IPS-NIHi7 (cell line): ENCODE data around the gene SNED1.

Experiments used
- DNase-seq: peaks from one replicate; pipeline ENCODE4 v3.0.0; 2012; ENCODE audit warnings: mixed read lengths; ENCODE audit errors: extremely low spot score

Gene SNED1

DNA sequence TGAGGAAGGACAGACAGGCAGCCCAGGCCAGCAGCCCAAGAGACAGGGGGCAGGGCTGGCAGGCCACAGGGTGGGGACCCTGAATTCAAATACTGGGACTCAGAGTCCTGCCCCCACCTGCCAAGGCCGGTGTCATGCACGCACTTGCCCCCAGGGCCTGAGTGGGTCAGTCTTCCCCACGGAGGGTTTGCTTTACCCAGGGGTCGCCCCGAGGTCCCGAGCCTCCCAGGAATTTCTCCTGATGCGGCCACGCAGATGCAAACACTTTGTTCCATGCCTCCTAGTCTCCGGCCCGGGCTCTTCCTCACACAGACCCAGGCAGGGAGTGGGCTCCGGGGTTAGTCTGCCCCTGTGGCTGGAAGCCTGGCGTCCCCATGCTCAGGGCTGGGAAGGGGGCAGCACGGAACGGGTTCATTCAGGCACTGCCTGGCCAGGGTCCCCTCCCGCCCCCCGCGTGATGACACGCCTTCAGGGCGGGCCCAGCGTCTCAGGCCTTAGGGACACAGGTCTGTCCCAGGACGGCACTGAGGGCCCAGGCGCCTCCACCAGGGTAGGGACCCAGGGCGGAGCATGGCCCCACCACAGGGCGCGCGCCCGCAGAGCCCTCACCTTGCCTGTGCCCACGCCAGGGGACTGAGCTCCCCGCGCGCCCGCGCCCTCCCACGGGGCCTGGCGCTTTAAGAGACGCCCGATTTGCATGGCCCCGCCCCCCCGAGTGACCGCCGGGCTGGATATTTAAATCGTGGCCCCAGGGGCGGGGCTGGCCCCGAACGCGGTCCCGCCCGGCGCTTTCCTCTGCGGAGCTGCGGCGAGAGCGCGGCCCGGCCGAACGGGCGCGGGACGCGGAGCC is at the start of gene SNED1:
Gene SNED1, plus strand, starts transcription at position 763 of the 850 bp plus-strand sequence. CDS start 220 bp downstream, outside the sequence.
- DNase-seq, result peak; percentile 86

DNA sequence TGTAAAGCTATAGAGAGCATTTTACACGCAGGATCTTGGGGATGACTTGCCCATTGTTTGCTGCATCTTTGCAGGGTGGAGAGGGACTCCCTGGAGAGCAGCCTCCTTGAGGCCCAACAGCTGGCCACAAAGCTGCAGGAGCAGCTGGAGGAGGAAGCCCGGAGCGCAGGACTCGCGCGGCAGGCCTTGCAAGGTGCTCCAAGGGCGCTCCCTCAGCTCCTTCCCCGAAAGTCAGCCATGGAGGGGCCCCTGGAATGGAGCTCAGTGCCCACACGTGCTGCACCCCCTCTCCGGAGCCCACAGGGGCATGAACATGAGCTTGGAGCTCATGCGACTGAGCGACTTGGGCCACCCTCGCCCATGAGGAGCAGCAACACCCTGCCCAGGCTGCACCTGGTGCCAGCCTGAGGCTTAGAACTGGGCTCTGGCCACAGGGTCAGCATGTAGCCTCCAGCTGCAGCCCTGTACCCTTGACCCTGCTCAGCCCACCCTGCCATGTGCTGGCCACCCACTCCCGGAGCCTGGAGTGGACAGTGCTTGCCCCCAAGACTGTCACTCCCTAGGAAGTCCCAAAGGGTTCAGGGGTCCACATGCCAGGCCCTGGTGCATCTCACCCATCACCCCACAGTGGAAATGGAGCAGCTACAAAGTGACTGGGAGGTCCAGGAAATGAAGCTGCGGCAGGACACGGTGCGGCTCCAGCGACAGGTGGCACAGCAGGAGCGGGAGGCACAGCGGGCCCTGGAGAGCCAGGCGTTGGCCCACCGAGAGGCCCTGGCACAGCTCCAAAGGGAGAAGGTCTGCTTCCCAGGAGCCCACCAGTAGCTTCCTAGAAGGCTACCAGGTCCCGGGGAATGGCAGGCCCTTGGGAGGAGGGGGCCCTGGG is 49.3 kb upstream of the SNED1 start:
- DNase-seq, result no peak

DNA sequence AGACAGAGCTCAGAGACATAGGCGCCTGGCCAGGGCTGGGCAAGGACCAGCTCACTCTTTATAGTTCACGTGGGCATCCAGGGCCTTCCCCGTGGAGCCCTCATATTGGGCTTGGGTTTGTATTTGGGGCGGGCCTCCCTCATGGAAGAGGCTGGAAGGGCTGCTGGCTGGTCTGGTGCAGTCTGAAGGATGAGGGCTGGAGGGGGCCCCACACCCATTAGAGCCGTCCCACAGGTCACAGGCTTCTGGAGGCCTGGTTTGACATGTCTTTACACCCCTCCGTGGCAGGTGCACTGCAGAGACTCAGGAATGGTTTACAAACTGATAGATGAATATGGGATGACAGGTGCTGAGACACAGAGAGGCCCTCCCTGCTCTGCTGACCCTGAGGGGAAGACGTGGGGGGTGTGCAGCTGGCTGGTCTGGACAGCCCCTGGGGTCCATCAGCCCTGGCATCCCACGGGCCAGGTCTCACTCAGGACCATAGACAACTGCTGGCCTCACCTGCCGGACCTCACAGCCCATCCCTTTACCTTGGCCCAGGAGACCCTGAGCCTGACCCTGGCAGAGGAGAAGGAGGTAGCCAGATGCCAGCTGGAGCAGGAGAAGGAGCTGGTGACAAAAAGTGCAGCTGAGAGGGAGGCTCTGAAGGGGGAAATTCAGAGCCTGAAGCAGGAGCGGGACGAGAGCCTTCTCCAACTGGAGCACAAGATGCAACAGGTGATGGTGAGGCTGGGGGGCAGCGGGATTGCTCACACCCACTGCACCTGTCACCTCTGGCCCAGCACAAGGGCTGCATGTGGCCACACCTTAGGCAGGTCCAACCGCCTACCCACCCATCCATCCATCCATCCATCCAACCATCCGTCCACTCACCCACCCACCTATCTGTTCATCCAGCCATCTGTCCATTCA is 48.4 kb upstream of the SNED1 start:
- DNase-seq, result no peak

DNA sequence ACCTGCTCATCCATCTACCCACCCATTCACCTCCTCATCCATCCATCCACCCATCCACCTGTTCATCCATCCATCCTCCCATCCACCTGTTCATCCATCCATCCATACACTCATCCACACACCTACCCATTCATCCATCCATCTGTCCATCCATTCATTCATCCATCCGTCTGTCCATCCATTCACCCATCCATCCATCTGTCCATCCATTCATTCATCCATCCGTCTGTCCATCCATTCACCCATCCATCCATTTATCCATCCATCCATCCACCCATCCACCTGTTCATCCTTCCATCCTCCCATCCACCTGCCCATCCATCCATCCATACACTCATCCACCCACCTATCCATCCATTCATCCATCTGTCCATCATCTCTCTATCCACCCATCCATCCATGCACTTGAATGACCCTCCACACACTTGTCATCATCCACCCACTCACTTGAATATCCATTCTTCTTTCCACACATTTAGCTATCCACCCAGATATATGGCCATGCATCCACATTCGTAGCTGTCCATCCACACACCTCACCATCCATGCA is 47.3 kb upstream of the SNED1 start:
- DNase-seq, result no peak

DNA sequence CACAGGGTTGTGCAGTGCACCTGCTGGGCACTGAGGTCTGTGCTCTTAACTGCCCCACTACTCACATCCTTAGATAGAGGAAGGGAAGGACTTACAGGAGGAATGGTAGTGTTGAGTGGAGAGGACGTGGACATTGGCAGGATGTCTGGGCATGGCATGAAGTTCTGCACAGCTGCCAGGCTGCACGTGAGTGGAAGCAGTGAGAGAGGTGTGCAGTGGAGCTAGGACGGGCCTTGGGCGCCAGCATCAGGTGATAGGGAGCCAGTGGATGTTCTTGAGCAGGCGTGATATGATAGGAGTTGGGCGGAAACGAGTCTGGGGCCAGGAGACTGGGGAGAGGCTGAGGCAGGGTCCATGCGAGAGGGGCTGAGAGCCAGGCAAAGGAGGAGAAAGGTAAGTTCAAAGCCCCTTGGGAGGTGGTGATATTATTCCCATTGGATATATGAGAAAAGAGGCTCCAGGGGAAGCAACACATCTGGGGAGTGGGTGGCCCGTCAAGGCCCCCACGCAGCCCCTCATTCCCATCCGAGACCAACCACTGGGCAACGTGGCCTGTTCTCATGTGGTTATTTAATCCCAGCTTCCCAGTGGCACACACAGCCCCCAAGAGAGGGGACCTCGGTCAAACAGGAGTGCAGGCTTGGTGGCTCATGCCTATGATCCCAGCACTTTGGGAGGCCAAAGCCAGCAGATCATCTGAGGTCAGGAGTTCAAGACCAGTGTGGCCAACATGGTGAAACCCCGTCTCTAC is 45.7 kb upstream of the SNED1 start:
- no peak for DNase-seq

DNA sequence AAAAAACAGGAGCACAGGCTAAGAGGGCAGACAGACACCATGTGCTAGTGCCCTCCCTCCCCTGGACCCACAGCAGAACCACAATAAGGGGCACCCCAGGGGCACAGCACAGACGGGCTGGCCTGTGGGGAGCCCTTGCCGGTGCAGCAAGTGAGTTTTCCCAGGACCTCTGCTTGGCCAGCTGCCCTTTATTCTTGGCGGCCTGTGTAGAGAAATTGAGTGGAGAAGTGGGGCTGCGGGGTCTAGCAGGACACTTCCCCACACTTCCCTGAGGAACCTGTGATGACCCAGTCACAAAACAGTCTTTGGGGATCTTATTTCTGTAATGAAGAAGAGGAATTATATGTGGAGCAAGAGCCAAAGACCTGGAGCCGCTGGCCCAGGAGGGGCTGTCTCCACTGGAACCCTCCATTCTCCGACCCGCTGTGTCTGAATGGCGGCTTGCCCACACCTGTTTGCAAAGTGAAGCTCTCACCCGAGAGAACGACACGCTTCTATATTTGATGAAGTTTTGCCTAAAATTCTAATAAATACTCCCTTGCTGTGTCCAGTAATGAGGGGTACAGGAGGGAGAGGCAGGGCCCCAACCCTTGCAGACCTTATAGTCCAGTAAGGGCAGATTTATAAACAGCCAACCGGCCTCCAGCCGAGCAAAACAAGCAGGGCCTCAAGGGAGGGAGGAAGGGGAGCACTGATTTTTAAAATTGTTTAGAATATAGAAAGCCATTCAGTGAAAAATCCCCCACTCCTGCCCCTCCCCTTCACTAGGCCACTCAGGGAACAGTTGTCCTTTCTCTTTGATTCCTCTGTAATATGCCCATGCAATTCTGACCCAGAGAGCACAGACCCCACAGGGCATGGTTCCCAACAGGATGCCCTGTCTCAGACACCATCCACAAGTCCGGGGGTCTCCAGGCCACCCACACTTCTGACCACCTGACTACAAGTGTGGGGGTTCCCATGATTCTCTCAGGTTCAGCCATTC is 44.7 kb upstream of the SNED1 start:
- no peak for DNase-seq

DNA sequence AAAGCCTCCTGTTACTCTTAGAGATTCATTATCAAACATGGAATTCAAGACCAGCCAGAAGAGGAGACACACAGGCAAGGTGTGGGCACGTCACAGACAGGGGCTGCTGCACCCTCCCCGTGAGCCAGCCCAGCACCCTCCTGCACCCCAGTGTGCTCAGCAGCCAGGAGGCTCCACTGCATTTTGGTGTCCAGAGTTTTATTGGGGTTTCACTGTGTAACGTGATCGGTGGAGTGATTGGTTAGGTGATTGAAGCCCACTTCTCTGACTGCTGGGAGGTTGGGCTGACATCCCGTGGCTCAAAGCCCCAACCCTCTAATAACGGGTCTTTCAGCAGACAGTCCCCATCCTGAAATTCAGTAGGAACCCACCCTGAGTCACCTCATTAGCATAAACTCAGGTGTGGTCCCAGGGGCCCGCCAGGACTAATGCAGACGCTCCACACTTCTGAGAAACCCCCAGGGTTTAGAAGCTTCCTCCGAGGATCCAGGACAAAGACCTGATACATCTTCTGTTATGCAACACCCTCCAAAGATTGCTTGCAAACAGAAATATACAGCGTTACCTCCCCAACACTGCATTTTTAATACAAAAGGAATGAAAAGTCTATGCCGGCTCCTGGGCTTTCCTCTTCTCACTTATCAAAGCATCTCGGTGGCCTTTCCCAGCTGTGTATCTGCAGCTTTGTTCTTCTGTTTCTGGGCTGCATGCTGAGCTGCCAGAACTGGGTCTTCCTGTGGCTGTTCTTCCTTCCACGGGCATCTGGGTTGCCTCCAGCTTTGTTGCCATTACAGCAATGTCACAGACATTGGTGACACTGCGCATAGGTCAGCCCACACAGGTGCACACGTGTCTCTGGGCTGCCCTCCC is 43.7 kb upstream of the SNED1 start:
- DNase-seq, result no peak

DNA sequence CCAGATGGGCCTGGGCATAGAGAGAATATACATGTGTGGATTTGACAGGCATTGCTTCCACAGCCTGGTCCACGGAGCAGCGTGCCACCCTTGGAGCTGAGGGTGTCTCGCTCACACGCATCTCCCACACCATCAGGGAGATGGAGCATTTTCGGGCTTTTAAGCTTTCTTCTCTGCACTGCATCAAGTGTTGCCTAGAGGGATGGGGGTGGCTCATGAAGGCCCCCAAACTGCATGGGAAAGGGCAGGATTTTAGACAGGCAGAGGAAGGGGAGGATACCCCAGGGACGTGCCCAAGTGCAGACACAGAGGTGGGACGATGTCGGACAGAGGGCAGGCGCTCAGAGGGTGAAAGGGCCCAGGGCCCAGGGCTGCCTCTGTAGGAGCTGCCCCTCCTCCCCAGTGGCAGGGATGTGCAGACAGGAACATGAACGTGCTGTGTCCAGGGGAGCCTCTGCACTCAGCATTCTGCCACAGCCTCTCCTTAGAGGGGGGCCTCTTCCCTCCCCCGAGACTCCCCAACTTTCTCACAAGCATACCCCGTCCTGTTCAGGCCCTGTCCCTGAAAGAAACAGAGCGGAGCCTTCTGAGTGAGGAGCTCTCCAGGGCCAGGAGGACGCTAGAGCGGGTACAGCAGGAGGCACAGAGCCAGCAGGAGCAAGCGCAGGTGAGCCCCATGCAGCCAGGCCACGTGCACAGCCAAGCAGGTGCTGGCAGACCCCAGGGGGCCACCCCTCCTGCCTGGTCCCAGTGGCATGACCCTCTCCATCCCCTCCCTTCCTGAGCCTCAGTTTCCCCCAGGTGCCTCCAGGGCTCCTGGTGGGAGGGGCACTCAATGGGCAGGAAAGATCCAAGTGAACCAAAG is 42.9 kb upstream of the SNED1 start:
- DNase-seq, result no peak

DNA sequence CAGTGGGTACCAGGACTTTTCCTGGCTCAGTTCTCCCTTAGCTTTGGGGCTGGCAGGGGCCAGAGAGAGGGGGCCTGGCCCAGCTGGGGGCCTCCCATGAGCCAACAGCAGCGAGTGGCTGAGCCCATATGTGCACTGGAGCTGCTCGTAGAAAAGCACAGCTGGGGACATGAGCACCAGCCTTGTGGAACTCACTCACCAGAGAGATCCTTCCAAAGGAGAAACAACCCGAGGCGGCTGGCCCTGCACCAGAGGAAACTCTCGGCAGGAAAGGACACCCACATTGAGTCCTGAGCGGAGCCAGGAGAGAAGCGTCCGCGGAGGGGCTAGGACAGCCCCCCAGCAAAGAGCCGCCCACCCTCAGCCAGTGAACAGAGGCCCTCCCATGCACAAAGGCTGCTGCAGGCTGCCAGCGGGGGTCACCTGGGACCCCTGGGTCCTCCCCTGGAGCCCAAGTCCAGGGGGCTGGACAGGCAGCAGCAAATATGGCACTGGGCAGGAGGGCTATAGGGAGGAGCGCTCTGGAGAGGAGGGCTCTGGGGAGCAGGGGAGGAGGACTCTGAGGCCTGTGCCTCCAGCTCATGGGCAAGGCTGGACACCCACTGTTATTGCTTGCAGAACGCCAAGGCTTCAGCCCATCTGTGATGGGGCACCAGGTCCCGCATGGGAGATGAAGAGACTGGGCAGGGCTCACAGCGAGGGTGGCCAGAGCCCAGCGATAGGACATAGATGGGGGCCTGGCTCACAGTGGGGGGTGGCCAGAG is 42.1 kb upstream of the SNED1 start:
- DNase-seq, result no peak

DNA sequence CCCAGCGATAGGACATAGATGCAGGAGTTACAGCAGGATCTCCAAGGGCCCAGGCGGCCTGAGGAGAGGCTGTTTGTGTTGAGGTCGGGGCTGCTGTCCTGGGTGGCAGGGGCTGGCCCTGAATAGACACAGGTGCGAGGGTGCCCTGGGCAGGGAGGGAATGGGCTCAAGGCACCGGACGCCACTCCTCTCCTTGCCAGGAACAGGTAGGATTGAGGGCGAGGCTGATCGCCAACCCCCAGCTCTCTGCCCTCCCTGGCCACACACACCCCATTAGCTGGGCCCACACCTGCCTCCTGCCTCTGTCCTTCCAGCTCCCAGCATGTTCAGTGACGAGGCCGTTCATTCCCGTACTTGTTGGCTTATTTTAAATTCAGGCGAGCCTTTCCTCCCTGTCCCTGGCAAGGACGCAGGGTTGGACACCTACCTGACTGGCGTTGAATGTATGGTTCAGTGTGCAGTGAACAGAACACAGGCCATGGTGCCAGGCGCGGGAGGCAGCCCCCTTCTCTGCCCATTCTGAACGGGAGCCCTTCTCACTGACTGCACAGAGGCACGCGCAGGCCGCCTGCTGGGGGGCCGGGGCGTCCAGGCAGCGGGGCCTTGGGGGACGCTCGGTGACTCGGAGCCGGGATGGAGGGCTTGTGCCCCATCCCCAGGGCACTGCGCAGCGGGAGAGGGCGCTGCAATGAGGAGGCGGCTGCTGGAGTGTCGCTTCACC is 41.3 kb upstream of the SNED1 start:
- DNase-seq, result no peak

DNA sequence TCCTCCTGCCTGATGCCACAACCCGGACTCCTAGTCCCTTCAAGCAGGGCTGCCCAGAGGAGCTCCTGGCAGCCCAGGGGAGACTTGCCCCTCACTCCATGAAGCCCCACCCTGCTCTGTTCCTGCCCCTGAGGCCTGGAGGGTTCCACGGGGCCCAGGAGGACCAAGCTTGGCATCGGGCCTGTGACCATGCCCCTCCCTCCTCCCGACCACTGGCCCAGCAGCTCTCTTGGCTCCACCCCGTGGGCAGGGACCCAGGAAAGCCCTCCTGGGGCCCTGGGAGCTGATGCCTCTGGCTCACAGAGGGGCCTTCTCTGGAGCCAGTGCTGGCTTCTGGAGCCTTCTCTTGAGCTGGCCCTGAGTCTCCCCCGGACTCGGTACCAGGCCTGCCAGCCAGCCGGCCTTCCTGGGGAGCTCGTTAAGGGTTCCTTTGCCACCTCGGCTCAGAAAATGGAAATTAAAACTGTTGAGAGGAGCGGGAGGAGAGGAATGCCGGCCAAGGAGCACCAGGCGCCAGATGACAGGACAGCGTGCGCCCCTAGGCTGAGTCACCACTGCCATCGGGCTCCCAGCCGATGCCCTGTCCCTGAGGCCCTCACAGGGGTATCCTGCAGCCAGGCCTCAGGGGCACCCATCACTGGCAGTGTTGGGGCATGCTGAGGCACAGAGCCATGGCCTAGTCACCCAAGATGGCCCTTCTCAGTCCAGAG is 40.6 kb upstream of the SNED1 start:
- no peak for DNase-seq

DNA sequence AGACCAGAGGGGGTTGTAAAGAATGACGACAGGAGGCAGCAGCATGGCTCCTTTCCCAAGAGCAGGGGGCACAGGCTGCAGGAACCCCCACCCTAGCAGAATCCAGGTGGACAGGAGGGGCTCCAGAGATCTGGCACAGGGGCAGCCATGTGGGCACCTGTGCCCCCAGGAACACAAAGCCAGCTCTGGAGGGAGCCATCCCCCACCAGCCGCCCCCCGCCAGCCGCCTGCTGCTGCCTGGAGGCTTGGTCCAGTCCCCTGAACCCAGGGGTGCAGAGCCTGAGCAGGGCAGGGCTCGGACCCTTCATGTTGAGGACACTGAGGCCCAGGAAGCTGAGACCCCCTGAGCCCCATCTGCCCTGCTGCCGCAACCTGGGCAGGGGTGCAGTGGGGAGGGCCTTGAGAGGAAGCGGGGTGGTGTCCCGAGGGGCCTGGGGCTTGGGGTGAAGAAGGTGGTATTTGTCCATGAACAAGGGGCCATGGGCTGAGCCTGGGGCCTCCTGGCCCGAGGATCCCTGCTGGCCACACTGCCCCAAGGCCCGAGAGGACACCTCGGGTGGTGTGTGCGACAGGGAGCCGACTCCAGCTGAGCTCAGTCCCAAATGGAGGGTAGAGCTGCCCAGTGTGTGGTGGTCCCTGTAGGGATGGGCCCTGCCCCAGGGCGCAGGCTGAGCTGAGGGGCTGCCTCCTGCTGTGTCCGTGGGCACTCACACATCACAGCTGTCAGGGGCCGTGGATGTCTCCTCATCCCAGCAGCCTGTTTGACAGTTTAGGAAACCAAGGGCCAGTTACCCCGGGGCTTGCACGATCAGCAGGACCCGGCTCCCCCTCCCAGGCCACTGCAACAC is 39.8 kb upstream of the SNED1 start:
- DNase-seq, result no peak

DNA sequence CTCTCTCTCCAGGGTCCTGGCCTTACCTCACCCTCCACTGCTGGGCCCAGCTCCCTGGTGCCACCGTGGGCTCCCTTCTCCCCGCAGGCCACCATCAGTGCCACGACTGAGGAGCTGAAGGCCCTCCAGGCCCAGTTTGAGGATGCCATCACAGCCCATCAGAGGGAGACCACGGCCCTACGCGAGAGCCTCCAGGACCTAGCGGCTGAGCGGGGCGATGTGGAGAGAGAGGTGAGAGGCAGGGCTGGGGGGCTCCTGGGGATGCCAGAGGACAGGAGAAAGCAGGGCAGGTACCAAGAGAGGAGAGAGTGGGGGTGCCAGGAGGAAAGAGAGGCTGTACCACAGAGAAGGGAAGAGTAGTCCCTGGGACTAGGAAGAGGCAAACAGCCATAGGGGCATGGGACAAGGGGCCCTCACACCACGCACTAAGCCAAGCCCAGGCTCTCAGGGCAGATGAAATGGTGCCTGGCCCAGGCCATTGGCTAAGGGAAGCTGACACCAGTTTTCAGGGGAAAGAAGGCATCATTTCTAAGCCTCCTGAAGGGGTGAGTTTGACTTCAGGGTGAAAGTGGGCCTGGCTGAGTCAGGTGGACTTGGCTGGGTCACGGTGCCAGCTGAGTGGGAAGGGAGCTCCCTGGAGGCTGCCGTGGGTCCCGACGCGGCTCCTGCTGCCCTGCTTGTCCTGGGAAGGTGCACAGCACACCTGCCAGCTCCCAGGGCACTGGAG is 39.0 kb upstream of the SNED1 start:
- no peak for DNase-seq

DNA sequence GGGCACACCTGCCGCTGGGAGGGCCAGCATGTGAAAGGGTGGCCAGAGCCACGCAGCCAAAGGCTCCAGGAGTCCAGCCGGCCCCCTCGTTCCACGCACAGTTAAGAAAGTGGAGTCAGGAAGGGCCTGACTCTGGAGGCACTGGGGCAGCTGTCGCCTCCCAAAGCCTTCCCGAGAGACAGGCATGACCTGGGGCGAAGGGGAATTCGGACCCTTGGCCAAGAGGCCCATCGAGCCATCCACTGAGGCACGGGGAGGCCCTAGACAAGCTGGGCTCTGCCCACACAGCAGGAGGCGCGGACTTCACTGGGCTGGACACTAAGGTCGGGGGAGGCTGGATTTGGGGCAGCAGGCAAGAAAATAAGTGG is 38.5 kb upstream of the SNED1 start:
- DNase-seq, result no peak
